GM13976 (cell line): ENCODE results near the gene NUTM2D.
"Not testable (repeated sequence)": the region's sequence is repeated elsewhere in the genome, so short reads cannot be mapped to it uniquely, and the experiment has no call there.

Experiments used
- DNase-seq: peaks from one replicate; pipeline ENCODE4 v3.0.0; 2012; ENCODE audit warnings: low spot score
- in situ Hi-C: fragments of 300-500 bp; cut with MboI; formaldehyde crosslinking; loops from one replicate; pipeline ENCODE4 v1.12.0; 2022; ENCODE audit warnings: low sequenced_read_pairs, mixed read lengths, inconsistent platforms; ENCODE audit not compliant: unreplicated experiment

The NUTM2D gene, protein sequence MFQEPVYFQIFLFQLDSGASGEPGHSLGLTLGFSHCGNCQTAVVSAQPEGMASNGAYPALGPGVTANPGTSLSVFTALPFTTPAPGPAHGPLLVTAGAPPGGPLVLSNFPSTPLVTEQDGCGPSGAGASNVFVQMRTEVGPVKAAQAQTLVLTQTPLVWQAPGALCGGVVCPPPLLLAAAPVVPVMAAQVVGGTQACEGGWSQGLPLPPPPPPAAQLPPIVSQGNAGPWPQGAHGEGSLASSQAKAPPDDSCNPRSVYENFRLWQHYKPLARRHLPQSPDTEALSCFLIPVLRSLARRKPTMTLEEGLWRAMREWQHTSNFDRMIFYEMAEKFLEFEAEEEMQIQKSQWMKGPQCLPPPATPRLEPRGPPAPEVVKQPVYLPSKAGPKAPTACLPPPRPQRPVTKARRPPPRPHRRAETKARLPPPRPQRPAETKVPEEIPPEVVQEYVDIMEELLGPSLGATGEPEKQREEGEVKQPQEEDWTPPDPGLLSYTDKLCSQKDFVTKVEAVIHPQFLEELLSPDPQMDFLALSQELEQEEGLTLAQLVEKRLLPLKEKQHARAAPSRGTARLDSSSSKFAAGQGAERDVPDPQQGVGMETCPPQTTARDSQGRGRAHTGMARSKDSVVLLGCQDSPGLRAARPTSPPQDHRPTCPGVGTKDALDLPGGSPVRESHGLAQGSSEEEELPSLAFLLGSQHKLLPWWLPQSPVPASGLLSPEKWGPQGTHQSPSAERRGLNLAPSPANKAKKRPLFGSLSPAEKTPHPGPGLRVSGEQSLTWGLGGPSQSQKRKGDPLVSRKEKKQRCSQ

DNA sequence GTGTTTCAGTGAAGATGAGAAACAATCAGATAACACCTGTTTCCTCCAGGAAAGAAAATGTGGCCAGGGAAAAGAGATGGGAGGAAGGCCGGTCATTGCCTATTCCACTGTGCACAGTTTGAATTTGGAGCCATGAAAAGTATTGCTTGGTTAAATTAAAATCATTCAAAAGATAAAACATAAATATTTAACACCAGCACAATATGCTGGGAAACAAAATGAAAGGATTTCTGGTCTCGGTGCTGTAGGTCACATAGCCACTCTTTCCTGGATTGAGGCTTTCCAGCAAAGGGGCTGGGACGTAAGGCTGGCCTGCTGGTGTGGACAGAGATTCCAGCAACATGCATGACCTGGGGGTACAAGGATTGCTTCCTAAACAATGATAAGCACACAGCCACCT lies at the start of gene NUTM2D:
Gene NUTM2D, plus strand, starts transcription at position 301 of the 400 bp plus-strand sequence. CDS start 522 bp downstream, outside the sequence.
- DNase-seq, in situ Hi-C loops: not testable (repeated sequence)

DNA sequence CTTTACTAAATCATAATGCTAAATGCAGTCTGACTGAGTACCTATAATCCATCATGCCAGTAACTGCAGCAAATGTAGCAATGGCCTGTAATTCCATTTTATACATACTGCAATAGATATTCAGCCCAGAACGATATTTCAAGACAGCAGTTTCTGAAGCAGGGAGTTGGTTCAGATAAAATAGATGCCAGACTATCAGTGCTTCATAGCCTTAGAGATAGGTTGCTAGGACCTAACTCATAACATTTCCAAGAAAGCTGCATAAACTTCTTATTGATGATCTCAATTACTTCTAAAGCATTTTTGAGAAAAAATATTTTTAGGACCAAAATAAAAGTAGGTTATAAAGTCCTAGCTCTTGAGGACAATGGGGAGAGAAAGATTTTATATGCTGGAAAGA lies 48.8 kb upstream of the NUTM2D start:
- in situ Hi-C loops, DNase-seq: not testable (repeated sequence)

DNA sequence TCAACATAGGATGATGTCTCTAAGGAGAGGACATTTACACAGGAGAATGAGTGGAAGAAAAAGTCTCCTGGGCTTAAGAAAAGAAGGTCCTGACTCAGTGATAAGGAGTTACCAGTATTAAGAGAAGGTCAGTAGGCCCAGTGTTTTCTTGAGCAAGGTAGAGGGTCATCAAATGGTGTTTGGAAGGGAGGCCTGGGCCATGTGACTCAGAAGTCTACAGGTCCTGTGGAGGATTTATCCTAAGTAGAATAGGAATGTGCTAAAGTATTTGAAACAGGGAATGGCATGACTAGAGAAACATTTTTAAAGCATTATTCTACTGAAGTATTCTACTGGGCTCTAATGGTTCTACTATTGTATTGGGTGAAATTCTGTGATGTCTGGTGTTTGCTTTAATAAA lies 47.9 kb upstream of the NUTM2D start:
- in situ Hi-C loops, DNase-seq: not testable (repeated sequence)

DNA sequence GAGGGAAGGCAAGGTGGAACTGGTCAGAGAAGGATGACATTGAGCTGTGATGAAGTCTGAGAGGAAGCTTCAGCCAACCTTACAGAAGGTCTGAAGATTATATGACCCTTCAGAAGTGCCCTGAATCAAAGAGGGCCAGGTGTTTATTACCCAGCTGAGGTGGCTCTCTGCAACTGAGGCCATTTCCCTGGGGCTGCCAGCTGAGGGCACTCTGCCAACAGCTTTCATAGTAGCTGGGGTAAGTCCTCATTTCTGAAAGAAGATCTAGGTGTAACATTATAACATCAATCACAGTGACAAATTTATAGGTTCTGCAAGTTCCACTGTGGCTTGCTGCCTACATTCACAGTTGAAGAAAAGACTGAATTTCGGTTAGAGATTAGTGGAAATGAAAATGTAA lies 46.0 kb upstream of the NUTM2D start:
- DNase-seq, in situ Hi-C loops: not testable (repeated sequence)

DNA sequence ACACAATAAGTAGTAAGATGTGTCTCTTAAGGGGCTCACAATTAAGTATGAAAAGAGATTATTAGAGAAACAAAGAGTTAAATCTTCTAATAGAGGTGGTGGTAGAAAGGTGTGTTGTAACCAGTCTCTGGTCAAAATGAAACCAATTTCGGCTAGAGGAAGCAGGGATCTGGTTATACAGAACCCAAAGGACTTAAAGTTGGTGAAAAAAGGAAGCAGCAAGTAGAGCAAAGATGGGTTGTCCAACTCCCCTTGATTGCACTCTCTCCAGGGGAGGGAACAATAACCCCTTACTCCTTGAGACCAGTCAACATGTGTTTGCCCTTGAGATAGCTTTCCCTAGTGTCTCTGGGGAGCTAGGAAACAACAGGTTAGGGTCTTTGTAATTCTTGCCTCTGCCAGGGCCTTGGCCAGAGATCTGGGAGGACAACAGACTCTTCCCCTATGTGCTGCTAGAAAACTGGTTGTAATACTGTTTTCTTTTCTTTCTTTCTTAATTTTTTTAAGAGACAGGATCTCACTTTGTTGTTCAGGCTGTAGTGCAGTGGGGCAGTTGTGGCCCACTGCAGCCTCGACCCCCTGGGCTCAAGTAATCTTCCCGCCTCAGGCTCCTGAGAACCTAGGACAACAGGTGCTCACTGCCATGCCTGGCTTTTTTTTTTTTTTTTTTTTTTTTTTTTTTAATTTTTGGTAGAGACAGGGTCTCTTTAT lies 43.7 kb upstream of the NUTM2D start:
- DNase-seq, in situ Hi-C loops: not testable (repeated sequence)

DNA sequence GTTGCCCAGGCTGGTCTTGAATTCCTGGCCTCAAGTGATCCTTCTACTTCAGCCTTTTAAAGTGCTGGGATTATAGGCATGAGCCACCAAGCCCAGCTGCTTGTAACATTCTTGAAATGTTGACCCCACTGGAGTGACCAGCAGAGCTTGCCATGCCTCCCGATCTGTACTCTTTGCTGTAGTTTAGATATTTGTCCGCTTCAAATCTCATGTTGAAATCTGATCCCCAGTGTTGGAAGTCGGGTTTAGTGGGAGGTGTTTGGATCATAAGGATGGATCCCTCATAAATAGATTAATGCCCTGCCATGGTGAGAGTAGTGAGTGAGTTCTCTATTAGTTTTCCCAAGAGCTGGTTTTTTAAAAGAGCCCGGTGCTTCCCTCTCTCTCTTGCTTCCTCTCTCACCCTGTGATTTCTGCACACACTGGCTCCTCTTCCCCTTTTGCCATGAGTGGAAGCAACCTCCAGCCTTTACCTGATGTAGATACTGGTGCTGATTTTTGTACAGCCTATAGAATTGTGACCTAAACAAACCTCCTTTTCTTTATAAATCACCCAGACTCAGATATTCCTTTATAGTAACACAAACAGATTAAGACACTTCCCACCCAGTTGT lies 43.1 kb upstream of the NUTM2D start:
- in situ Hi-C loops, result not testable (repeated sequence)

DNA sequence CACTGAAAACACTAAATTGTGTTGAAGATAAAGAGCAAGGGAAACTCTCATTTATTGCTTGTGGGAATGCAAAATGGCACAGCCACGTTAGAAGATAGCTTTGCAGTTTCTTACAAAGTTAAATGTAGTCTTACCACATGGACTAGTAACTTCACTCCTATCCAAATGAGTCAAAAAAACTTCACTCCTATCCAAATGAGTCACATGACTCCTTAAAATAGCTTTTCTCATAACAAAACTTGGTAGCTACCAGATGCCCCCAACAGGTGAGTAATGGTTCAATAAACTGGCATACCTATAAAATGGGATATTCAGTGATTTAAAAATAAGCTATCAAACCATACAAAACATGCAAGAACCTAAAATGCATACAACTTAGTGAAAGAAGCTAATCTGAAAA lies 36.0 kb upstream of the NUTM2D start:
- in situ Hi-C loops, DNase-seq: not testable (repeated sequence)

More for the DNA sequence above, 43.1 kb upstream of the NUTM2D start:
- not testable (repeated sequence) for DNase-seq

DNA sequence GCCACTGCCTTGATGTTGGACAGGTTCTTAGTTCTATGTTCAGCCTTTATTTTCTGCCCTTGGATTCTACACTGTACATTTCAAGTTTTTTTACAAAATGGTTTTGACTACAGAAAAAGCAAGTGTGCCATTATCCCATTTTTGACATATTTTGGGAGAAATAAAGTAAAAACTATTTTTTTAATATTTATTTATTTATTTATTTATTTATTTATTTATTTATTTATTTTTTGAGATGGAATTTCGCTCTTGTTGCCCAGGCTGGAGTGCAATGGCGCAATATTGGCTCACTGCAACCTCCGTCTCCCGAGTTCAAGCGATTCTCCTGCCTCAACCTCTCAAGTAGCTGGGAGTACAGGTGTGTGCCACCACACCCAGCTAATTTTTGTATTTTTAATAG lies 33.0 kb upstream of the NUTM2D start:
- in situ Hi-C loops, DNase-seq: not testable (repeated sequence)

DNA sequence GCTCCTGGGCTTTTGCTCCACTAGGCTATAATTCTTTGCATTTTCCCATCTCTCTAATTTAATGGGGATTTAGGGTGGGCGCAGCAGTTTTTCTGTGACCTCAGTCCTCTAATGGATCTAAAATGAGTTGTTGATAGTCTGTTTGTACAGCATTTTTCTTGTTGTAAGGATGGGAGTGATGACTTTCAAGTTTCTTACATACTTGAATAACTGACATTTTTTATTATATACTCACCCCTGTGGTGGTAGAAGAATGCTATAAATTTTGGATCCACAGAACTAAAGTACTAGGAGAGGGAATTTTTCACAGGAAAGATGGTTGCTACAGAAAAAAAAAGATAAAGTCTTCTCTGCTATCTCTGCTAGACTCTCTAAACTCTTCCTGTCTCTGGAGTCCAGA lies 29.6 kb upstream of the NUTM2D start:
- in situ Hi-C loops, result not testable (repeated sequence)

DNA sequence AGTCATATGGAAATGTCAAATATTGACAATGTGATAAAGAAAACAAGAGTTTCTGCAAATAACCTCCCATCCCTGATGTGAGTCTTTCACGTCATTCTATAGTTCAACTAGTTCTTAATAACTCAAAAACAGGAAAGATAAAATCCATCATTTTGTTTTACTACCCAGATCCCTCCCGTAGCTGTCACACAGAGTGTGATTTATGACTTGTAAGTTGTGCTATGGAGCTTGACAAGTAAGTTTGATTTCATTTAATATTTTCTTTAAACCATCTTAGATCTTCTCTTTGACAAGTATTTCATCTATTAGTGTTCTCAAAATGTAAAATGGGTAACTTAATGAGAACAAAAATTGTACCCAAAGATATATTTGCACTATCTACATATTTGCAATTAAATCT lies 28.4 kb upstream of the NUTM2D start:
- DNase-seq, in situ Hi-C loops: not testable (repeated sequence)

More for the DNA sequence above, 29.6 kb upstream of the NUTM2D start:
- not testable (repeated sequence) for DNase-seq

DNA sequence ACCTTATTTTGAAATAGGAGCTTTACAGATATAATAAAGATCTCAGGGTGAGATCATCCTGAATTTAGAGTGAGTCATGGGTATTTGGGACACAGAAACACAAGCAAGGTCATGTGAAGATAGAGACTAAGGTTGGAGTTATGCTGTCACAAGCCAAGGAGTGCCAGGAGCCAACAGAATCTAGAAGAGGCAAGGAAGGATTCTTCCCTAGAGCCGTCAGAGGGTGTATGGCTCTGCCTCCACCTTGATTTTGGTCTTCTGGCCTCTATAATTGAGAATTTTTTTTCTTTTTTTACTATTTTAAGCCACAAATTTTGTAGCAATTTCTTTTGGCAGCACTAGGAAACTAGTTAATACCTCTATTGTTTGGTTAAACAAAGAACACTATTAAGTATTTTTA lies 24.9 kb upstream of the NUTM2D start:
- DNase-seq, in situ Hi-C loops: not testable (repeated sequence)

DNA sequence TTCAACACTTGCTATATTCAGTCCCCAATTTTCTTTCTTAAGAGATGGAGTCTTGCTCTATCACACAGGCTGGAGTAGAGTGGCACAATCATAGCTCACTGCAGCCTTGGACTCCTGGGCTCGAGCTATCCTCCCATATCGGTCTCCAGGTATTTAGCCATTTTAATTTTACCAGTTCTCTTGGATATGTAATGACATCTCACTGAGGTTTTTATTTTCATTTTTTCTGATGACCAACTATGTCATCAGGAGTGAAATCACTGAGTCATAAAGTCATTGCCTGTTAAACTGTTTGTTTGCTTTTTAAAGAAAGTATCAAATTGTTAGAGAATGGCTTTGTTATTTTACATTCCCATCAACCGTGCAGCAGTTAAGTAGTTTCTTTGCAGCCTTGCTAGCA lies 17.1 kb upstream of the NUTM2D start:
- DNase-seq, in situ Hi-C loops: not testable (repeated sequence)

DNA sequence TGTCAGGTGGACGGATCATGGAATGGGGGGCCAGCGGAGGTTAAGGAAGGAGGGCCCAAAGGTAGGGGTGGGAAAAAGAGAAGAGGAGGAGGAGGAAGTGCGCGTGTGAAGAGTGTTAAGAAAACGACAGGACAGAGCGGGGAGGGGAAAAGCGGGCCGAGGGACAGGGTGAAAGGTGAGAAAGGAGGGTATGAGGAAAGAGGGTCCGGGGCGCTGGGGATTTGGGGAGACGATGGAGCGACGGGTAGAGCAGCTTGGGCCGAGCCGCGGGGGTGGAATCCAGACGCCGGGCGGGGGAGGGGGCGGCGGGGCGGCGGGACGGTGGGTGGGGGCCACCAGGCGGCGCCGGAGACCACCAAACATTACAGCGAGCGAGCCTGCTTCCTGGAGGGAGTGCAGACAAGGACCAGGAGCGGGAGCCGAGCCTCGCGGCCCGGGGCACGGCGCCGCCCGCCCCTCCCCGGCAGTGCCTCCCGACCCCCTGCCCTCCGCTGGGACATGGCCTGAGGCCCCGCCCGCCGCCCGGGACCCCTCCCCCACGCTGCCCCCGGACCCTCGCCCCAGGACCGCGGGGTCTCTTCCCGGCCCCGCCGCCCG lies 15.9 kb upstream of the NUTM2D start:
- in situ Hi-C loops, DNase-seq: not testable (repeated sequence)

DNA sequence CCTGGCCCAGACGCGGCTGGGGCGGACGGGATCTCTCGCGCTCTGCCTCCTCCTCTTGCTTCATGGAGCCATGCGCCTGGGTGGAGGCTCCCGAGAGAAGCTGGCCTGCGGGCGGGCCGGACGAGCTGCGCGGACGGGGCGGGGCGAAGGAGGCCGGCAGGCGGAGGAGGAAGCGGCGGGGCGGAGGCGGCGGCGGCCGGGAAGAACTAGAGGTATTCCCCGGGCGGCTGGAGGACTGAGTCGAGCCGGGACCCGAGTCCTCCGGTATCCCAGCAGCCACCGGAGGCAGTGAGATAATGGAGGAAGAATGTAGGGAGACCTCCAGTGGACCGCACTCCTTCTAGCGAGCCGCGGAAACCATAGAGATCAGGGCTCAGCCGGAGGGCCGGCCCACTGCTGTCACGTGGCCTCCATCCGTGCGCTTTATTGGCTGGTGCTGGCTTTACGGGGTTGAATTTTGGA lies 15.3 kb upstream of the NUTM2D start:
- in situ Hi-C loops, result not testable (repeated sequence)

More for the DNA sequence above, 15.3 kb upstream of the NUTM2D start:
- DNase-seq, result peak; percentile 57
